ENCODE data around the gene ATXN7L3. TPM values are rescaled to one million over a fixed set of nuclear protein-coding genes. Genes with fewer than 3 reads are reported as not detected.

The ATXN7L3 gene
- total and polyA plus RNA-seq, 2 donors from 2014 or later: 20.0 to 64.8 TPM

DNA sequence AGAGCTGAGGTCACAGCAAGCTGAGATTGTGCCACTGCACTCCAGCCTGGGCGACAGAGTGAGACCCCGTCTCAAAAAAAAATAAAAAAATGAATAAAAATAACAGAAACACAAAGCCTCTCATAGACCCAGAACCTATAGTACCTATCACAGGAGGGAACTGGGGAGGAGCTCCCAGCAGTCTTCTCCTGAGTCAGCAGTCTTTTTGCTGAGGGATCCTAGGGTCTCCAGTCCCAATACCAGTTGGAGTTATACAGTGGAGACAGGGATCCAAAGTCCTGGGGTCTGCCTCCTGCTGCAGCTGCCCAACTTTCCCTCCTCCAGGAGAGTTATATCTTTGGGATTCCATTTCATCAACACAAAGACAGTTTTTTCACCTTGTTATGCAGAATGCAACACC is 16.7 kb downstream of the ATXN7L3 start:
- peaks cover 0 to 9% (median 6%) of the 10 kb centered on the region in 3 donors for H3K36me3 ChIP-seq (ENCODE audit: control insufficient read depth in 2 of 3, insufficient read depth in 3 of 3, low read length in 3 of 3)
- DNase-seq (no peak), FAIRE-seq (no peak)
- intact Hi-C loops (cut with DNase I): no loop called here
- no peak overlapping the region for H3K27ac ChIP-seq (ENCODE audit: low read depth in 2 of 2, low read length in 2 of 2)
- H3K27me3 ChIP-seq (ENCODE audit: control insufficient read depth, insufficient read depth, low read length): no peaks in the 10 kb centered on the region
- H3K4me1 ChIP-seq (ENCODE audit: control insufficient read depth in 2 of 3, insufficient read depth in 2 of 3, low read depth in 1 of 3, low read length in 3 of 3): peaks cover 3 to 13% (median 6%) of the 10 kb centered on the region in 3 donors
- H3K9ac ChIP-seq (ENCODE audit: low read length in 3 of 3): no peak overlapping the region
- H3K9me3 ChIP-seq (ENCODE audit: control insufficient read depth in 2 of 3, insufficient read depth in 1 of 3, low read length in 3 of 3): no peaks in the 10 kb centered on the region
- TF ChIP-seq CTCF (IDR thresholded peaks at IDR 0.05; ENCODE audit: borderline replicate concordance, extremely low read depth, insufficient read depth): no peak
- no peak overlapping the region for H3K4me3 ChIP-seq (ENCODE audit: low read length in 3 of 3)

DNA sequence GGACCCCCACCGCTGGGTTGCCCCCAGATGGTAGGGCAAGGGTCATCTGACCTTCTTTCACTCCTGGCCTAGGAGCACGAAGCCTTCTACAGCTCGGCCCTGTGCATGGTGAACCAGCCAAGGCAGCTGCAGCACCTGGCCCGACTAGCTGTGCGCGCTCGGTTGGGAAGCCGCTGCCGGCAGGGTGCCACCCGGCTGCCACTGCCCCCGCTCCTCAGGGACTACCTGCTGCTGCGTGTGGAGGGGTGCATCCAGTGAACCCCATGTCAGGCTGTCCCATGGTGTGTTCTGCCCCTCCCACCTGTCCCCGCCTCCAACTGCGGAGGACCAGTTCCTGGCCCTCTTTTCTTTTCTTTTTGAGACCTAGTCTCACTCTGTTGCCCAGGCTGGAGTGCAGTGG is 21.6 kb downstream of the ATXN7L3 start:
- no peak for DNase-seq
- Histone ChIP-seq H3K27ac (ENCODE audit: low read depth in 2 of 2, low read length in 2 of 2) (no peak overlapping the region), H3K36me3 (ENCODE audit: control insufficient read depth in 2 of 3, insufficient read depth in 3 of 3, low read length in 3 of 3) (peaks cover 0 to 9% (median 6%) of the 10 kb centered on the region in 3 donors)

GRCh38 chr17:44177640-44178039 is 22.0 kb downstream of the ATXN7L3 start:
- intact Hi-C loops (cut with DNase I): no loop called here
- Histone ChIP-seq H3K4me3 (ENCODE audit: low read length in 3 of 3) (no peak overlapping the region), H3K9ac (ENCODE audit: low read length in 3 of 3) (no peak overlapping the region), H3K27me3 (ENCODE audit: control insufficient read depth, insufficient read depth, low read length) (no peaks in the 10 kb centered on the region), H3K9me3 (ENCODE audit: control insufficient read depth in 2 of 3, insufficient read depth in 1 of 3, low read length in 3 of 3) (no peaks in the 10 kb centered on the region), H3K27ac (ENCODE audit: low read depth in 2 of 2, low read length in 2 of 2) (no peak overlapping the region), H3K36me3 (ENCODE audit: control insufficient read depth in 2 of 3, insufficient read depth in 3 of 3, low read length in 3 of 3) (peaks cover 0 to 9% (median 6%) of the 10 kb centered on the region in 3 donors), H3K4me1 (ENCODE audit: control insufficient read depth in 2 of 3, insufficient read depth in 2 of 3, low read depth in 1 of 3, low read length in 3 of 3) (peaks cover 0 to 9% (median 0%) of the 10 kb centered on the region in 3 donors)
- FAIRE-seq (no peak), DNase-seq (no peak)
- TF ChIP-seq CTCF (IDR thresholded peaks at IDR 0.05; ENCODE audit: borderline replicate concordance, extremely low read depth, insufficient read depth): no peak

More for the DNA sequence above, 21.6 kb downstream of the ATXN7L3 start:
- no peak for TF ChIP-seq CTCF (IDR thresholded peaks at IDR 0.05; ENCODE audit: borderline replicate concordance, extremely low read depth, insufficient read depth)
- H3K9ac ChIP-seq (ENCODE audit: low read length in 3 of 3): no peak overlapping the region
- peaks cover 0 to 9% (median 0%) of the 10 kb centered on the region in 3 donors for H3K4me1 ChIP-seq (ENCODE audit: control insufficient read depth in 2 of 3, insufficient read depth in 2 of 3, low read depth in 1 of 3, low read length in 3 of 3)
- no peak overlapping the region for H3K4me3 ChIP-seq (ENCODE audit: low read length in 3 of 3)
- no peaks in the 10 kb centered on the region for H3K9me3 ChIP-seq (ENCODE audit: control insufficient read depth in 2 of 3, insufficient read depth in 1 of 3, low read length in 3 of 3)
- intact Hi-C loops (cut with DNase I): no loop called here
- no peaks in the 10 kb centered on the region for H3K27me3 ChIP-seq (ENCODE audit: control insufficient read depth, insufficient read depth, low read length)
- no peak for FAIRE-seq
